GM12873 (cell line): Measurements from ENCODE around the gene AGXT.

Experiments
- TF ChIP-seq, protein P1 (sequence below): IDR thresholded peaks from 2 replicates; pipeline ENCODE4 v1.5.1; 2012; ENCODE audit warnings: low read depth, mild to moderate bottlenecking, moderate library complexity, low read length, control low read depth; ENCODE audit not compliant: insufficient read depth; ENCODE audit errors: missing control alignments

The AGXT gene

DNA sequence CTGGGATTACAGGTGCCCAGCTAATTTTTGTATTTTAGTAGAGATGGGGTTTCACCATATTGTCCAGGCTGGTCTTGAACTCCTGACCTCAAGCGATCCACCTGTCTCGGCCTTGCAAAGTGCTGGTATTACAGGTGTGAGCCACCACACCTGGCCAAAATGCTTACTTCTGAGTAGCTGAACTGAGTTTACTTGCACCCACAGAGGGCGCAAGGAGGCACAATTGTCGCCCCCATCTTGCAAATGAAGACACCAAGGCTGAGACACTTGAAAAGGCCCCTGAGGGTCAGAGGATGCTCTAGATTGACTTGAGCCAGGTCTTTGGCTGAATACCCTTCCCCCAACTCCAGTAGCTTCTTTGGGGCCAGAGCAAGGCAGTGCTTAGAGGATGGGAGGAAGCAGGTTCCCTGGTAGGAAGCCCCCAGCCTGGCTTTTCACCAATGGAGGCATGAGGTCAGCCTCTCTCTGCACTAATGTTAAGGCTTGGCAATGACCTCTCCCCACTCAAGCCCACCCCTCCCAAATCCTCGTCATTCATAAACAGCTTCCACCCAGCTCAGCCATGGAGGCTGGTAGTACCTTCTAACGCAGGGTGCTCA lies 34.1 kb upstream of the AGXT start:
- TF ChIP-seq, protein P1, sequence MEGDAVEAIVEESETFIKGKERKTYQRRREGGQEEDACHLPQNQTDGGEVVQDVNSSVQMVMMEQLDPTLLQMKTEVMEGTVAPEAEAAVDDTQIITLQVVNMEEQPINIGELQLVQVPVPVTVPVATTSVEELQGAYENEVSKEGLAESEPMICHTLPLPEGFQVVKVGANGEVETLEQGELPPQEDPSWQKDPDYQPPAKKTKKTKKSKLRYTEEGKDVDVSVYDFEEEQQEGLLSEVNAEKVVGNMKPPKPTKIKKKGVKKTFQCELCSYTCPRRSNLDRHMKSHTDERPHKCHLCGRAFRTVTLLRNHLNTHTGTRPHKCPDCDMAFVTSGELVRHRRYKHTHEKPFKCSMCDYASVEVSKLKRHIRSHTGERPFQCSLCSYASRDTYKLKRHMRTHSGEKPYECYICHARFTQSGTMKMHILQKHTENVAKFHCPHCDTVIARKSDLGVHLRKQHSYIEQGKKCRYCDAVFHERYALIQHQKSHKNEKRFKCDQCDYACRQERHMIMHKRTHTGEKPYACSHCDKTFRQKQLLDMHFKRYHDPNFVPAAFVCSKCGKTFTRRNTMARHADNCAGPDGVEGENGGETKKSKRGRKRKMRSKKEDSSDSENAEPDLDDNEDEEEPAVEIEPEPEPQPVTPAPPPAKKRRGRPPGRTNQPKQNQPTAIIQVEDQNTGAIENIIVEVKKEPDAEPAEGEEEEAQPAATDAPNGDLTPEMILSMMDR = no peak

DNA sequence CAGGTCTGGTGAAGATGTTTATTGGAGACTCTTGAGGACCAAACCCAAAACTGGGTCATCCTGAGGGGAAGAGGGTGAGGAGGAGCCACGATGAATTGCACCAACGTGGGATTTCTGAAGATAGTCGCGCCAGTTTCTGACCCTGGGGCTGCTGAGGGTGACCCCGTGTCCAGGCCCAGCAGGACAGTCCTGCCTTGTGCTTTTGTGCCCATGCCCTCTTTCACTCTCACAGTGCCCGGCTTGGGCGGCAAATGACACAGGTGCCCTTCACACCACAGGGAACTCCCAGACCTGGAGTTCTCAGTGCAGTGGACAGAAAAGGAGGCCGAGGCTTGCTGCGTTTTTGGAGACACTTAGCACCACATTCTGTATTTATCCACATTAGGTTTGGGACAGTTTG lies 33.1 kb upstream of the AGXT start:
- TF ChIP-seq, protein P1 = no peak

DNA sequence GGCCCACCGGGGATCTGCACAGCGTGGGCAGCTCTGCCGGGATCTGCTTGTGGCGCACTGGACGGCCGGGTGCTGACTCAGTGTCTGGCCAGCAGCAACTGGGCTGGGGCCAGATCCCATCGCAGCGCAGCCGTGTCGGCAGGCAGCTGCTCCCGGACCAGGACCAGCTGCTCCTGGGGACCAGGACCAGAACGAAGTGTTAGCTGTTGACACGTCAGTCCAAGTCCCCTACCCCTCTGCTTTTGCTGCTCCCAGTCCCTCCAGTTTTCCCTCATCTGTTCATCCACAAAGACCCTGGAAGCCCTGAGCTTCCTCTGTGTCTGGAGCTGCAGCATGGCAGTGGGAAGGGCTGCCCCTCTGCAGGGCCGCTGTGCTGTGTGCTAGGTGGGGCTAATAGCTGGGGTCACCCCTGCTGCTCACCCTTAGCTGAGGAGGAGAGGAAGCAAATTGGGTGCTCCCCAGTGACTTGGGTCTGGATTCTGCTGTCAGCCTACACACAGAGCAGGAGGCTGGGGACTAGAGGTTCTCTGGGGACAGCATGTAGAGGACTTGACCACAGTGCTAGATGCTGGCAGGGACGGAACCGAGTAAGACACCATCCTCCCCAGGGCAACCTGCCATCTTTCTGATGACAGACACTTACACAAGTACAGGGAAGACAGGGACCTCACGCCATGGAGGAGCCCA lies 31.7 kb upstream of the AGXT start:
- TF ChIP-seq, protein P1 = no peak

DNA sequence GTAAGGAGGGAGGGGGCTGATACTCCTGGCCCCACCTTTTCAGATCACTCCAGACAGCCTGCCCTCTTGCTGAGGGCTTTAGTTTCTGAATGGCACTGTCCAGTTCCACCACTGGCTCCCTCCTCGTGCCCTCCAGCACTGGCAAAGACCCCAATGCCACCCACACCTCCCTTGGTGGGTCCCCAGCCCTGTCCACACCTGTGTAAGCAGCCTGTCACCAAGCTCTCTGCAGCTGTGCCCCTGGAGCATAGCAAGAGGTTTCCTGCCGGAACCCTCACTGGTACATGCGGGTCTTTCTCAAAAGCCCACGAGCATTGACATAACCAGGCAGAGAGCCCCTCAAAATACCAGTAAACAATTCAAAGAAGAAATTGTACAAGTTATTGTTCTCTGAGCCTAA lies 31.0 kb upstream of the AGXT start:
- TF ChIP-seq, protein P1 = no peak

DNA sequence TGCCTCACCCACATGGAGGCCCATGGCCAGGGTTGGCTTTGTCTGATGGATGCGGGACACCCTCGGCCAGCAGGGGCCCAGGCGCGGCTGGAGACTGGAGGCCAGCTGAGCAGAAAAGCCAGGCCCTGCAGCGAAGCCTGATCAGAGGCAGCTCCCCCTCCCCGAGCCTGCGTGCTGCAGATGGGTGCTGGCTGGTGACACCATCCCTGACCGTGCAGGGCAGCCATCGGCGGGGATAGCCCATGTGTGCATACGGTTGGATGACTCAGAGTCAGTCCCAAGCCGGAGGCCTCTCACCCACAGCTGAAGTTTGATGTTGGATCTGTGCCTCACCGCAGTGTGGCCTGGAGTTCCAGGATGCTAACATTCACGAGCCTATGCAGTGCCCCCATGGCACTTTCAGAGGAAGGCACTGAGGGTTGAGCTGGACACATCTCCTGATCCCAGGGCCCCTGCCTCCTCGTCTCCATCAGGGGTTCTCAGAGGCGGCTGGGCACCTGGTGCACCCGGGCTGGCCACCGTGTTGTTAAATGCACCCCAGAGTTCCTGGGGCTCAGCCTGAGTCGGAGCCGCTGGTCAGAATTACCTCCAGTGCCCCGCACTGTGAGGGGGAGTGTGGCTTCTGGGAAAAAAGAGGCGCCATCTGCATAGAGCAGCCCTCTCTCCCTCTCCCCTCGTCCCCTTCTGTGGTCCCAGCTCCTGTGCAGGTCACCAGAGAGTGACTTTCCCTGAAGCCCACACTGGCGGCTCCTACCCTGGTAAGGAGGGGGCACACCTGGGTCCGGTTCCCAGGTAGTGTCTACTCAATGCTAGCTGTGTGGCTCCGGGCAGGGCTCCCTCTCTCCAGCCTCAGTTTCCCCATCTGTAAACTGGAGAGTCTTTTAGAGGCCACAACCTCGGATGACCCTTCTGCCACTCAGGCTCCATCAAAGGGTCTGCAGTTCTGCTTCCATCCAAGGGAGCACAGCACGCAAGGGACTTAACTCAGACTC lies 29.2 kb upstream of the AGXT start:
- TF ChIP-seq, protein P1 = no peak

DNA sequence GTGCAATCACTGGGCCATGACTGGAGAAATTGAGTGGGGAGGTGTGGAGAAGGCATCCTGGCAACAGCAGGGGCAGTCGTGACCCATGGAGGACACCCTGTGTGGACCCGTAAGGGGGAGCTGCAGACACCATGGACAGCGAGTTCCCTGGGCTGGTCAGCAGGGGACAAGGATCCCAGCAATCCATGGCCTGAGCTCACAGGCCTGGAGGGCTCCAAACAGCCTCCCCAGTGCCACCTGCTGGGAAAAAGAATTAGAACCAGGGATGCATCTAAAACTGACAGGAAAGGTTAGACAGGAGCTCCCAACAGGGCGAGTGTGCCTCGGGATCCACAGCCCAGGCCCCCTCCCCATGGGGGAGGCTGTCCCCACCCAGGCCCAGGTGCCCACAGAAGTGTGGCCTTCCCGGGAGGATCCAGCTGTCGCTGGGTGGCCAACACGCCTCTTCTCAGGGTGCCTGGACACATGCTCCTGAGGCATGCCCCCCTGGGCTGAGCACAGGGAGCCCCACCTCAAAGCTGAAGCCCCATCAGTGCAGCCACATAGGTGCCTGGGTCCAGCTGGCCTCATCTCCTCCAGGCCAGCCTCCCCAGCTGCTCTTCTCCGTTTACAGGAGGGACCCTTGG lies 28.1 kb upstream of the AGXT start:
- TF ChIP-seq, protein P1 = peak; percentile 58
